Measurements from ENCODE around the gene CMTM1.
"Not testable (repeated sequence)": the region's sequence is repeated elsewhere in the genome, so short reads cannot be mapped to it uniquely, and the experiment has no call there.

The CMTM1 gene

GRCh38 chr16:66620429-66620795 is 54.2 kb downstream of the CMTM1 start:
- no peaks in the 10 kb centered on the region for H3K79me2 ChIP-seq (ENCODE audit: low read length)
- TF ChIP-seq EZH2 (optimal IDR thresholded peaks at IDR 0.05; ENCODE audit: low read depth, low read length) (no peak), EZH2phosphoT487 (IDR thresholded peaks at IDR 0.05; ENCODE audit: low read length) (no peak)
- TF ChIP-seq, protein P1, sequence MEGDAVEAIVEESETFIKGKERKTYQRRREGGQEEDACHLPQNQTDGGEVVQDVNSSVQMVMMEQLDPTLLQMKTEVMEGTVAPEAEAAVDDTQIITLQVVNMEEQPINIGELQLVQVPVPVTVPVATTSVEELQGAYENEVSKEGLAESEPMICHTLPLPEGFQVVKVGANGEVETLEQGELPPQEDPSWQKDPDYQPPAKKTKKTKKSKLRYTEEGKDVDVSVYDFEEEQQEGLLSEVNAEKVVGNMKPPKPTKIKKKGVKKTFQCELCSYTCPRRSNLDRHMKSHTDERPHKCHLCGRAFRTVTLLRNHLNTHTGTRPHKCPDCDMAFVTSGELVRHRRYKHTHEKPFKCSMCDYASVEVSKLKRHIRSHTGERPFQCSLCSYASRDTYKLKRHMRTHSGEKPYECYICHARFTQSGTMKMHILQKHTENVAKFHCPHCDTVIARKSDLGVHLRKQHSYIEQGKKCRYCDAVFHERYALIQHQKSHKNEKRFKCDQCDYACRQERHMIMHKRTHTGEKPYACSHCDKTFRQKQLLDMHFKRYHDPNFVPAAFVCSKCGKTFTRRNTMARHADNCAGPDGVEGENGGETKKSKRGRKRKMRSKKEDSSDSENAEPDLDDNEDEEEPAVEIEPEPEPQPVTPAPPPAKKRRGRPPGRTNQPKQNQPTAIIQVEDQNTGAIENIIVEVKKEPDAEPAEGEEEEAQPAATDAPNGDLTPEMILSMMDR (IDR thresholded peaks at IDR 0.05; ENCODE audit: low read length): no peak
- H3K36me3 ChIP-seq (replicated peaks; ENCODE audit: insufficient read depth, low read length): no peaks in the 10 kb centered on the region
- no peak overlapping the region for H2AFZ ChIP-seq (ENCODE audit: low read length)
- no peak overlapping the region for H3K4me3 ChIP-seq (ENCODE audit: low read length)
- H3K9me2 ChIP-seq (replicated peaks; ENCODE audit: insufficient read depth, low read length): no peaks in the 10 kb centered on the region
- no peak overlapping the region for H3K9ac ChIP-seq (ENCODE audit: low read length)
- H3K4me2 ChIP-seq (ENCODE audit: low read depth, low read length): no peak overlapping the region
- no peaks in the 10 kb centered on the region for H4K20me1 ChIP-seq (ENCODE audit: insufficient read depth, low read length)
- no peaks in the 10 kb centered on the region for H3K9me3 ChIP-seq (replicated peaks; ENCODE audit: insufficient read depth, low read length)
- DNase-seq: no peak
- no peak overlapping the region for H3K27ac ChIP-seq (ENCODE audit: low read length)
- no peaks in the 10 kb centered on the region for H3F3A ChIP-seq (ENCODE audit: insufficient read depth, low read length)
- H3K4me1 ChIP-seq (ENCODE audit: low read length): no peaks in the 10 kb centered on the region
- H3K27me3 ChIP-seq (replicated peaks; ENCODE audit: insufficient read depth, low read length): no peaks in the 10 kb centered on the region

DNA sequence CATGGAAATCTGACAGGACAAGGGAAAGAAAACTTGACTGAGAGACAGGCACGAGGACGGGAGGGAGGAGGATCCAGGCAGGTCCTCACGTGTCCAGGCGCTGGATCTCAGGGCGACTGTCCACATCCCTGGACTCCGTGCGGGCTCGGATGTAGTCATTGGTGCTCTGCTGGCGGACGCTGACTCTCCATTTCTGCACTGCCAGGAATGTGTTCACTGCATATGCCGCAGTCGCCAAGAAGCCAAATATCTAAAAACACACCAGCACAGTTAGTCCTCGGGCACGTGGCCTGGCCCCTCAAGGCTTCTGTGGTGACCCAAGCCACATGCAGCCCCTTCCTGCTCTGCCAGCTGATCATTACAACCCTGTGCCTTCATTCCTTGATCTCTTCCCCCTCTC is 55.7 kb downstream of the CMTM1 start:
- no peaks in the 10 kb centered on the region for H3K79me2 ChIP-seq (ENCODE audit: low read length)
- H3K27ac ChIP-seq (ENCODE audit: low read length): no peak overlapping the region
- H3K9me2 ChIP-seq (replicated peaks; ENCODE audit: insufficient read depth, low read length): no peaks in the 10 kb centered on the region
- no peak overlapping the region for H2AFZ ChIP-seq (ENCODE audit: low read length)
- no peaks in the 10 kb centered on the region for H3F3A ChIP-seq (ENCODE audit: insufficient read depth, low read length)
- H4K20me1 ChIP-seq (ENCODE audit: insufficient read depth, low read length): no peaks in the 10 kb centered on the region
- H3K4me2 ChIP-seq (ENCODE audit: low read depth, low read length): no peak overlapping the region
- no peaks in the 10 kb centered on the region for H3K36me3 ChIP-seq (replicated peaks; ENCODE audit: insufficient read depth, low read length)
- TF ChIP-seq EZH2 (optimal IDR thresholded peaks at IDR 0.05; ENCODE audit: low read depth, low read length): no peak
- TF ChIP-seq, protein P1 (IDR thresholded peaks at IDR 0.05; ENCODE audit: low read length): no peak
- TF ChIP-seq EZH2phosphoT487 (IDR thresholded peaks at IDR 0.05; ENCODE audit: low read length): no peak
- H3K9ac ChIP-seq (ENCODE audit: low read length): no peak overlapping the region
- no peak overlapping the region for H3K4me3 ChIP-seq (ENCODE audit: low read length)
- H3K9me3 ChIP-seq (replicated peaks; ENCODE audit: insufficient read depth, low read length): no peaks in the 10 kb centered on the region
- no peaks in the 10 kb centered on the region for H3K4me1 ChIP-seq (ENCODE audit: low read length)
- H3K27me3 ChIP-seq (replicated peaks; ENCODE audit: insufficient read depth, low read length): no peaks in the 10 kb centered on the region
- DNase-seq: no peak

DNA sequence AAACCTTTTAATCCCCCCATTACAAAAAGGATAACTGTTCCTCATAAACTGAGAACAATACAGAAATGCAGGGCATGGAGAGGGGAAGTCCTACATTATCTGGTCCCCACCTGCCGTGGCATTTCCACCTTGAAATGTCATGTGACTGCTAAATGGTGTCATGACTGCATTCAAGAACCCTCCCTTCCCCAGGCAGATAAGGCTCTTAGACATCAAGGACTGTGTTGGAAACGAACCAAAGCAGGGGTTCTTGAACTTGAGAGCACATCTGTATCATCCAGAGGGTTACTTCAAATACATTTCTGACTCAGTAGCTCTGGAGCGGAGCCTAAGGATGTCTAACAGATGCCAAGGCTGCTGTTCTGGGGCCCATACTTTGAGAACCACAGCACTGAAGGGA is 56.6 kb downstream of the CMTM1 start:
- DNase-seq: no peak
- Histone ChIP-seq H3K4me2 (ENCODE audit: low read depth, low read length) (no peak overlapping the region), H3K9ac (ENCODE audit: low read length) (no peak overlapping the region), H3K4me1 (ENCODE audit: low read length) (no peaks in the 10 kb centered on the region), H3K27ac (ENCODE audit: low read length) (no peak overlapping the region), H3K27me3 (replicated peaks; ENCODE audit: insufficient read depth, low read length) (no peaks in the 10 kb centered on the region), H3F3A (ENCODE audit: insufficient read depth, low read length) (no peaks in the 10 kb centered on the region), H3K9me3 (replicated peaks; ENCODE audit: insufficient read depth, low read length) (no peaks in the 10 kb centered on the region), H3K9me2 (replicated peaks; ENCODE audit: insufficient read depth, low read length) (no peaks in the 10 kb centered on the region), H3K36me3 (replicated peaks; ENCODE audit: insufficient read depth, low read length) (no peaks in the 10 kb centered on the region), H3K4me3 (ENCODE audit: low read length) (no peak overlapping the region), H3K79me2 (ENCODE audit: low read length) (no peaks in the 10 kb centered on the region), H4K20me1 (ENCODE audit: insufficient read depth, low read length) (no peaks in the 10 kb centered on the region), H2AFZ (ENCODE audit: low read length) (no peak overlapping the region)
- TF ChIP-seq EZH2phosphoT487 (IDR thresholded peaks at IDR 0.05; ENCODE audit: low read length): no peak
- no peak for TF ChIP-seq EZH2 (optimal IDR thresholded peaks at IDR 0.05; ENCODE audit: low read depth, low read length)

DNA sequence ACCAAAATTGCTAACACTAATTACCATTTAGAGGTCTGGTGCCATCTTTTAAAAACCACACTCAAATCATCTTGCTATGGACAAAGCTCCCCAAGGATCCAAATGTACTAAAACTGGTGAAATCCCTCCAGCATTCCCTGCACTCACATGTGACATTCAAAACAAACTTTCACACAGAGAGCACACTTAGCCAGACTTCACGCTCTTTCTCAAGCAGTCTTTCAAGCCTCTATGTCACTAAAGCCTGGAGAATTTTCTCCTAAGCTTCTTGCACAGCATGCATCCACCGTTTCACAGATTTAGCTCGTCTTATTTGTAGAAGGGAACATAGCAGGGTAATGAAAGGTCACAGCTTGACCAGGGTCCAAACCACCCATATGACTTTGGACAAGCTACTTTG is 57.5 kb downstream of the CMTM1 start:
- no peaks in the 10 kb centered on the region for H3K79me2 ChIP-seq (ENCODE audit: low read length)
- no peaks in the 10 kb centered on the region for H3K4me1 ChIP-seq (ENCODE audit: low read length)
- no peak overlapping the region for H3K27ac ChIP-seq (ENCODE audit: low read length)
- H3K9ac ChIP-seq (ENCODE audit: low read length): no peak overlapping the region
- H3K4me2 ChIP-seq (ENCODE audit: low read depth, low read length): no peak overlapping the region
- H3K9me3 ChIP-seq (replicated peaks; ENCODE audit: insufficient read depth, low read length): no peaks in the 10 kb centered on the region
- TF ChIP-seq, protein P1 (IDR thresholded peaks at IDR 0.05; ENCODE audit: low read length): no peak
- no peak for TF ChIP-seq EZH2 (optimal IDR thresholded peaks at IDR 0.05; ENCODE audit: low read depth, low read length)
- no peak for TF ChIP-seq EZH2phosphoT487 (IDR thresholded peaks at IDR 0.05; ENCODE audit: low read length)
- DNase-seq: no peak
- no peaks in the 10 kb centered on the region for H3F3A ChIP-seq (ENCODE audit: insufficient read depth, low read length)
- no peak overlapping the region for H2AFZ ChIP-seq (ENCODE audit: low read length)
- no peaks in the 10 kb centered on the region for H4K20me1 ChIP-seq (ENCODE audit: insufficient read depth, low read length)
- H3K4me3 ChIP-seq (ENCODE audit: low read length): no peak overlapping the region
- no peaks in the 10 kb centered on the region for H3K9me2 ChIP-seq (replicated peaks; ENCODE audit: insufficient read depth, low read length)
- no peaks in the 10 kb centered on the region for H3K36me3 ChIP-seq (replicated peaks; ENCODE audit: insufficient read depth, low read length)
- no peaks in the 10 kb centered on the region for H3K27me3 ChIP-seq (replicated peaks; ENCODE audit: insufficient read depth, low read length)

- H3K4me3 ChIP-seq (ENCODE audit: low read length): not testable (repeated sequence)
Observed at GRCh38 chr16:66627611-66628378, 61.6 kb downstream of the CMTM1 start.

More at GRCh38 chr16:66627611-66628378, 61.6 kb downstream of the CMTM1 start:
- not testable (repeated sequence) for H3K9me3 ChIP-seq (replicated peaks; ENCODE audit: insufficient read depth, low read length); H3K27ac ChIP-seq (ENCODE audit: low read length); H3F3A ChIP-seq (ENCODE audit: insufficient read depth, low read length); H3K9ac ChIP-seq (ENCODE audit: low read length); H4K20me1 ChIP-seq (ENCODE audit: insufficient read depth, low read length); H3K4me2 ChIP-seq (ENCODE audit: low read depth, low read length); H3K9me2 ChIP-seq (replicated peaks; ENCODE audit: insufficient read depth, low read length); H3K79me2 ChIP-seq (ENCODE audit: low read length); H3K4me1 ChIP-seq (ENCODE audit: low read length); H3K27me3 ChIP-seq (replicated peaks; ENCODE audit: insufficient read depth, low read length); H3K36me3 ChIP-seq (replicated peaks; ENCODE audit: insufficient read depth, low read length); DNase-seq; H2AFZ ChIP-seq (ENCODE audit: low read length)
